Pancreas (tissue), 10 donors: ENCODE measurements around the gene DOCK3. TPM values are rescaled to one million over a fixed set of nuclear protein-coding genes. Genes with fewer than 3 reads are reported as not detected.
"Not testable (repeated sequence)": the region's sequence is repeated elsewhere in the genome, so short reads cannot be mapped to it uniquely, and the experiment has no call there.

ENCODE experiments used
- ATAC-seq, 4 donors: fragments of 200-7000 bp; cut with Tn5 transposase; one replicate each; pipeline versions ENCODE4 v1.8.0 to v1.9.1; 2020; ENCODE audit warnings: mild to moderate bottlenecking in 4 of 4, moderate library complexity in 4 of 4
- DNase-seq, 6 donors: peaks; one replicate each; pipeline ENCODE4 v3.0.0-alpha.2; 2020
- FAIRE-seq: peaks from 2 replicates; lab custom pipeline; 2012; peaks lifted over from hg19 to GRCh38; lab: Jason Lieb, UNC
- H3K27ac ChIP-seq, 4 donors: fragments of 200-600 bp; sonication (generic); 1 replicate in 3 of 4; 2 replicates in 1 of 4; pipeline versions ENCODE4 v1.5.0 to v1.8.0; 2020
- H3K27me3 ChIP-seq, 4 donors: fragments of 200-600 bp; one replicate each; pipeline ENCODE4 v1.8.0; 2021
- H3K36me3 ChIP-seq, 3 donors: fragments of 200-600 bp; sonication (generic) in 1 of 3; one replicate each; pipeline versions ENCODE4 v1.5.0 to v1.8.0; 2020 to 2021
- H3K4me1 ChIP-seq, 3 donors: fragments of 200-600 bp; one replicate each; pipeline ENCODE4 v1.8.0; 2021
- H3K4me3 ChIP-seq, 4 donors: fragments of 200-600 bp; sonication (generic) in 2 of 4; one replicate each; pipeline versions ENCODE4 v1.5.0 to v1.8.0; 2020 to 2021
- H3K9me3 ChIP-seq, 4 donors: fragments of 200-600 bp; one replicate each; pipeline ENCODE4 v1.8.0; 2021
- CTCF ChIP-seq, 4 donors: fragments of 200-600 bp; sonication (generic) in 3 of 4; IDR thresholded peaks; one replicate each; pipeline versions ENCODE4 v1.5.0 to v1.8.0; 2021; ENCODE audit warnings: antibody characterized with exemption in 4 of 4
- WGBS, 2 donors: extraction: QIAGEN DNeasy Blood & Tissue Kit; methylation state at CpG; one replicate each; pipeline ENCODE4 v1.1.7; 2013; 5-methylcytosine and 5-hydroxymethylcytosine counted together
- intact Hi-C, 3 donors: fragments of 100-400 bp; cut with DNase I; formaldehyde crosslinking; loops; one replicate each; pipeline versions ENCODE4 v1.11.1 to v1.14.2; 2022
- polyA plus RNA-seq, 2 donors: library from polyadenylated mRNA; stranded (reverse); fragments of 200-250 nt; gene quantifications; one replicate each; pipeline ENCODE4 v1.2.3, GENCODE V29; 2013
- total RNA-seq, 6 donors: library from RNA; stranded (reverse); fragmentation: NEBNext Ultra II Directional in 4 of 6; extraction: Animal tissue kit (Norgen Biotek cat#: 25700) in 4 of 6; gene quantifications; one replicate each; pipeline versions ENCODE4 v1.2.1 to v1.2.4, GENCODE V29; 2021 to 2023
- donor health status: healthy with polysubstance abuse.
- donor health status: DM: no; HTN: no; CAD: no; lungs with moderate emphysema.
- donor health status: DM: no; HTN: no; CAD: no.
- donor health status: control.
- donor health status: control.
- donor health status: Bipolar disorder and iron deficiency.
- donor health status: DM: yes; HTN: yes; CAD: no.
- donor health status: DM: no; HTN: no; CAD: no.
- donor health status: DM: no; HTN: no; CAD: no.
- donor health status: DM: yes; HTN: yes; CAD: no.

Gene DOCK3
- total and polyA plus RNA-seq, 8 donors, result 0.09 to 1.5 (median 0.36) TPM

GRCh38 chr3:51362476-51362875 is 687.7 kb downstream of the DOCK3 start:
- FAIRE-seq (no peak), ATAC-seq (no peak), DNase-seq (peak in 1 of 6 donors; percentile 21)
- H3K4me1 ChIP-seq, result no peaks in the 10 kb centered on the region
- no peaks in the 10 kb centered on the region for H3K36me3 ChIP-seq
- no peak for TF ChIP-seq CTCF (IDR thresholded peaks at IDR 0.05)
- H3K27ac ChIP-seq, result no peak overlapping the region
- H3K4me3 ChIP-seq, result no peak overlapping the region
- no peaks in the 10 kb centered on the region for H3K27me3 ChIP-seq
- intact Hi-C loops, result no loop called here
- 73 to 75% methylated on average over 9 of the region's 9 CpGs for WGBS, 2 donors
- no peaks in the 10 kb centered on the region for H3K9me3 ChIP-seq

- ATAC-seq, H3K4me3 ChIP-seq, intact Hi-C loops, H3K27ac ChIP-seq, H3K36me3 ChIP-seq, H3K27me3 ChIP-seq, H3K4me1 ChIP-seq, FAIRE-seq, H3K9me3 ChIP-seq: not testable (repeated sequence)
- WGBS, 2 donors, result 79 to 85% methylated on average over 8 of the region's 8 CpGs
- DNase-seq, result peak in 1 of 6 donors; percentile 20
Observed at GRCh38 chr3:51368276-51368675, 693.5 kb downstream of the DOCK3 start.

GRCh38 chr3:51371943-51372557 is 697.3 kb downstream of the DOCK3 start:
- ATAC-seq (peak in 3 of 4 donors; percentile 85 to 92 (median 90)), FAIRE-seq (no peak), DNase-seq (peak in 3 of 6 donors; percentile 32 to 65 (median 52))
- H3K27me3 ChIP-seq, result no peaks in the 10 kb centered on the region
- H3K27ac ChIP-seq, result no peak overlapping the region
- intact Hi-C loops, result loop anchor here in 2 of 3 donors (10.0 kb wide), 2 partner anchors 267 to 747 kb away; no protein-coding TSS in a partner anchor
- peak in 3 of 4 donors; percentile 42 to 59 (median 58) for TF ChIP-seq CTCF (IDR thresholded peaks at IDR 0.05)
- H3K4me1 ChIP-seq, result no peaks in the 10 kb centered on the region
- 15 to 19% methylated on average over 4 of the region's 4 CpGs for WGBS, 2 donors
- no peaks in the 10 kb centered on the region for H3K9me3 ChIP-seq
- no peak overlapping the region for H3K4me3 ChIP-seq
- no peaks in the 10 kb centered on the region for H3K36me3 ChIP-seq

GRCh38 chr3:51373658-51374421 is 699.1 kb downstream of the DOCK3 start:
- no peak for TF ChIP-seq CTCF (IDR thresholded peaks at IDR 0.05)
- FAIRE-seq, result no peak

GRCh38 chr3:51374456-51374855 is 699.7 kb downstream of the DOCK3 start:
- DNase-seq, result peak in 1 of 6 donors; percentile 26
- Histone ChIP-seq H3K9me3 (no peaks in the 10 kb centered on the region), H3K27me3 (no peaks in the 10 kb centered on the region), H3K27ac (no peak overlapping the region), H3K4me3 (no peak overlapping the region), H3K4me1 (no peaks in the 10 kb centered on the region), H3K36me3 (no peaks in the 10 kb centered on the region)
- no peak for TF ChIP-seq CTCF (IDR thresholded peaks at IDR 0.05)
- WGBS, 2 donors, result 89 to 91% methylated on average over 11 of the region's 11 CpGs
- no peak for FAIRE-seq
- intact Hi-C loops, result loop anchor here in 2 of 3 donors (10.0 kb wide), 2 partner anchors 270 to 750 kb away; no protein-coding TSS in a partner anchor
- ATAC-seq, result no peak

More at GRCh38 chr3:51373658-51374421, 699.1 kb downstream of the DOCK3 start:
- H3K27me3 ChIP-seq, result no peaks in the 10 kb centered on the region
- H3K27ac ChIP-seq, result no peak overlapping the region
- no peaks in the 10 kb centered on the region for H3K36me3 ChIP-seq
- no peak for ATAC-seq
- intact Hi-C loops, result loop anchor here in 2 of 3 donors (10.0 kb wide), 2 partner anchors 269 to 749 kb away; no protein-coding TSS in a partner anchor
- DNase-seq, result peak in 1 of 6 donors; percentile 39
- H3K4me1 ChIP-seq, result no peaks in the 10 kb centered on the region
- WGBS, 2 donors, result 53 to 54% methylated on average over 5 of the region's 5 CpGs
- no peaks in the 10 kb centered on the region for H3K9me3 ChIP-seq
- no peak overlapping the region for H3K4me3 ChIP-seq
